ENCODE results near the gene FAM181A. TPM values are rescaled to one million over a fixed set of nuclear protein-coding genes. Genes with fewer than 3 reads are reported as not detected.

Gene FAM181A
- total and polyA plus RNA-seq, 2 experiments from 2014 or later = not detected

DNA sequence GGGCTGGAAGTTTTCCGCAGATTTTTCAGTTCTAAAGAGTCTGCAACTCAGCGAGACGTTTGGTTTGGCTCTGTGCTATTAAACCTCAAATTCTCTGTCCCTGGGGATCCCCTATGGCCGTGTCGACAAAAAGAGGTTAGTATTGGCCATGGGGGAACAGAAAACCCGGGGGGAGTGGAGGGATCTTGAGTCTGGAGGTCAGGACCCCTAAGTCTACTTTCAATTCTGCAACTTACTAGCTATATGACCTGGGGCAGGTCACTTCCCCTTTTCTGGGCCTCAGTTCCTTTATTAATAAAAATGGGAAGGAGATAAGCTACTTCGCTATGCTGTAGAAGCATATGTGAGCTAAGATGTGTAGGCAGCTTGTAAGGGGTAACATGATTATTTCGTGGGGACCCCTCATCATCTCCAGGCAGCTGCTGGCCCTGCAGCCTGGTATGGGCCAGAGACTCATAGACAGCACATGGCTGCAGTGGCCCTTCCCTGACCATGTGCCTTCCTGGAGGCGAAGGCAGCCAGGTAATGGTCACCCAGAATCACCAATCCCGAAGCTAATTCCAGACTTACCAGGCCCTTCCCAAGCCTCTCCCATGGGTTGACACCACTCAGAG lies 40.6 kb downstream of the FAM181A start:
- no peaks in the 10 kb centered on the region for H3K36me3 ChIP-seq (ENCODE audit: insufficient read depth)
- Mint-ChIP-seq H3K4me1 (no peaks in the 10 kb centered on the region), H3K9me3 (no peaks in the 10 kb centered on the region), H3K27me3 (ENCODE audit: insufficient read depth, low read depth, poor library complexity) (no peaks in the 10 kb centered on the region), H3K36me3 (ENCODE audit: low read depth) (no peaks in the 10 kb centered on the region), H3K27ac (no peak overlapping the region), H3K4me3 (no peak overlapping the region)
- H3K4me2 ChIP-seq = no peak overlapping the region
- DNase-seq (ENCODE audit: low spot score) (no peak), ATAC-seq (no peak)
- H3K4me1 ChIP-seq (ENCODE audit: insufficient read depth) = no peaks in the 10 kb centered on the region
- no peaks in the 10 kb centered on the region for H3K79me2 ChIP-seq (replicated peaks; ENCODE audit: insufficient read depth)
- 0 out of 2 replicates have a peak, but pooled peaks cover 5% of the 10 kb centered on the region for H3K9me2 ChIP-seq (ENCODE audit: insufficient read depth)
- TF ChIP-seq, protein P1, sequence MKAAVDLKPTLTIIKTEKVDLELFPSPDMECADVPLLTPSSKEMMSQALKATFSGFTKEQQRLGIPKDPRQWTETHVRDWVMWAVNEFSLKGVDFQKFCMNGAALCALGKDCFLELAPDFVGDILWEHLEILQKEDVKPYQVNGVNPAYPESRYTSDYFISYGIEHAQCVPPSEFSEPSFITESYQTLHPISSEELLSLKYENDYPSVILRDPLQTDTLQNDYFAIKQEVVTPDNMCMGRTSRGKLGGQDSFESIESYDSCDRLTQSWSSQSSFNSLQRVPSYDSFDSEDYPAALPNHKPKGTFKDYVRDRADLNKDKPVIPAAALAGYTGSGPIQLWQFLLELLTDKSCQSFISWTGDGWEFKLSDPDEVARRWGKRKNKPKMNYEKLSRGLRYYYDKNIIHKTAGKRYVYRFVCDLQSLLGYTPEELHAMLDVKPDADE (IDR thresholded peaks at IDR 0.05) = no peak
- TF ChIP-seq ZNF114 (CRISPR knock-in tag; IDR thresholded peaks at IDR 0.05) (no peak), NANOG (IDR thresholded peaks at IDR 0.05; ENCODE audit: borderline replicate concordance) (no peak), CREB1 (CRISPR knock-in tag; IDR thresholded peaks at IDR 0.05; ENCODE audit: low read depth) (no peak)
- H3F3A ChIP-seq (replicated peaks; ENCODE audit: low read depth) = no peaks in the 10 kb centered on the region
- no peak overlapping the region for H2AFZ ChIP-seq
- H3K4me3 ChIP-seq = no peak overlapping the region
- H3K27ac ChIP-seq (ENCODE audit: low read depth) = no peak overlapping the region
- H3K27me3 ChIP-seq (ENCODE audit: insufficient read depth) = no peaks in the 10 kb centered on the region
- no peaks in the 10 kb centered on the region for H4K20me1 ChIP-seq (replicated peaks; ENCODE audit: insufficient read depth)

GRCh38 chr14:93969082-93969828 lies 42.1 kb downstream of the FAM181A start:
- Histone ChIP-seq H3F3A (replicated peaks; ENCODE audit: low read depth) (no peaks in the 10 kb centered on the region), H3K4me2 (no peak overlapping the region), H3K79me2 (replicated peaks; ENCODE audit: insufficient read depth) (no peaks in the 10 kb centered on the region), H3K27ac (ENCODE audit: low read depth) (no peak overlapping the region), H3K36me3 (ENCODE audit: insufficient read depth) (no peaks in the 10 kb centered on the region), H3K4me3 (no peak overlapping the region), H3K9me2 (ENCODE audit: insufficient read depth) (0 out of 2 replicates have a peak, but pooled peaks cover 5% of the 10 kb centered on the region), H2AFZ (no peak overlapping the region), H3K4me1 (ENCODE audit: insufficient read depth) (no peaks in the 10 kb centered on the region), H4K20me1 (replicated peaks; ENCODE audit: insufficient read depth) (no peaks in the 10 kb centered on the region), H3K27me3 (ENCODE audit: insufficient read depth) (no peaks in the 10 kb centered on the region)
- no peaks in the 10 kb centered on the region for H3K4me1 Mint-ChIP-seq
- no peak overlapping the region for H3K4me3 Mint-ChIP-seq
- H3K9me3 Mint-ChIP-seq = no peaks in the 10 kb centered on the region
- H3K36me3 Mint-ChIP-seq (ENCODE audit: low read depth) = no peaks in the 10 kb centered on the region
- TF ChIP-seq JUNB (IDR thresholded peaks at IDR 0.05; ENCODE audit: unreplicated experiment) (no peak), EZH2 (IDR thresholded peaks at IDR 0.05; ENCODE audit: low read depth, unreplicated experiment) (no peak), NANOG (IDR thresholded peaks at IDR 0.05; ENCODE audit: borderline replicate concordance) (no peak), ZNF114 (CRISPR knock-in tag; IDR thresholded peaks at IDR 0.05) (no peak), CREB1 (CRISPR knock-in tag; IDR thresholded peaks at IDR 0.05; ENCODE audit: low read depth) (no peak), EZH2phosphoT487 (IDR thresholded peaks at IDR 0.05; ENCODE audit: unreplicated experiment) (no peak), ZNF331 (CRISPR knock-in tag; IDR thresholded peaks at IDR 0.05; ENCODE audit: low read depth) (no peak)
- TF ChIP-seq, protein P1 (IDR thresholded peaks at IDR 0.05) = no peak
- TF ChIP-seq, protein P2, sequence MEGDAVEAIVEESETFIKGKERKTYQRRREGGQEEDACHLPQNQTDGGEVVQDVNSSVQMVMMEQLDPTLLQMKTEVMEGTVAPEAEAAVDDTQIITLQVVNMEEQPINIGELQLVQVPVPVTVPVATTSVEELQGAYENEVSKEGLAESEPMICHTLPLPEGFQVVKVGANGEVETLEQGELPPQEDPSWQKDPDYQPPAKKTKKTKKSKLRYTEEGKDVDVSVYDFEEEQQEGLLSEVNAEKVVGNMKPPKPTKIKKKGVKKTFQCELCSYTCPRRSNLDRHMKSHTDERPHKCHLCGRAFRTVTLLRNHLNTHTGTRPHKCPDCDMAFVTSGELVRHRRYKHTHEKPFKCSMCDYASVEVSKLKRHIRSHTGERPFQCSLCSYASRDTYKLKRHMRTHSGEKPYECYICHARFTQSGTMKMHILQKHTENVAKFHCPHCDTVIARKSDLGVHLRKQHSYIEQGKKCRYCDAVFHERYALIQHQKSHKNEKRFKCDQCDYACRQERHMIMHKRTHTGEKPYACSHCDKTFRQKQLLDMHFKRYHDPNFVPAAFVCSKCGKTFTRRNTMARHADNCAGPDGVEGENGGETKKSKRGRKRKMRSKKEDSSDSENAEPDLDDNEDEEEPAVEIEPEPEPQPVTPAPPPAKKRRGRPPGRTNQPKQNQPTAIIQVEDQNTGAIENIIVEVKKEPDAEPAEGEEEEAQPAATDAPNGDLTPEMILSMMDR (conservative IDR thresholded peaks at IDR 0.05; ENCODE audit: low read depth in 2 of 2) = no peak
- ATAC-seq = no peak
- no peaks in the 10 kb centered on the region for H3K27me3 Mint-ChIP-seq (ENCODE audit: insufficient read depth, low read depth, poor library complexity)
- no peak overlapping the region for H3K27ac Mint-ChIP-seq
- no peak for DNase-seq (ENCODE audit: low spot score)
